ENCODE measurements around the gene CHCHD3.

The CHCHD3 gene

DNA sequence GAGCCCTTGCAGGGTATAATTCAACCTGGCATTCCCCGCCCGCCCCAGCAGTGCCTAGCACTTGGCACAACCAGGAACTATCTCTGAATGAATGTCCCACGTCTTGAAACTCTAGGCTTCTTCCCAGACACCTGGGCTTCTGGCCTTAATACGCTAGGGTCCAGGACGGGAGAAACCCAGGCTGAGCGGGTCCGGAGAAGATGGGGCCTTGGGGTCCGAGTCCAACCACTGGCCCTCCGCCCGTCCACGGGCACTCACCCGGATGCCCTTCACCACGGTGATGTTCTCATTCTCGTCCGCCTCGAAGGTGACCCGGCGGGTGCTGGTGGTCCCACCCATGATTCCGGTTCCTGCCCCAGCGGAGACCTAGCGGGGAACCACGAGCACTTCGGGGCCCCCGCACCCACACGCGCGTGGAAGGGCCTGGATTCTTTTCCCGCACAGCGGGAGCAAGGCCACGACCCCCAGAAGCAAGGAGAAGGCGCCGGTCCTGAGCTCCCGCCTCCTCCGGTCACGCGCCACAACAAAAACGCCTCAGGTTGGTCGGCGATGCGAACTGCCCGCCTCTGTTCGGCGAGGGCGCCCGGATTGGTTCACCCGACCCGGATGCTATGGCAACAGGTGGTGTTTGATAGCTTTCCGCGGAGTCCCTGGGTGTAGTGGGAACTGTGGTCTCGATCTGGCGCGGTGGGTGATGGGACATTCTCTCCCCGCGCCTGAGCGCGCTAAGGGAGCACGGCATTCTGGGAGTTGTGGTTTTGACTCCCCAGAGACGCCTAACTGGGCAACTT is at the start of gene CHCHD3:
TSS of gene CHCHD3 (minus strand) at position 492 of the 791 bp plus-strand sequence. CDS start at position 339, 153 bp downstream.
- peak; percentile 95 for DNase-seq (ENCODE audit: low spot score)

GRCh38 chr7:133130166-133130565 is 48.3 kb upstream of the CHCHD3 start:
- DNase-seq (ENCODE audit: low spot score): no peak
- FAIRE-seq: no peak

More for the DNA sequence above, at the start of gene CHCHD3:
- FAIRE-seq: no peak

DNA sequence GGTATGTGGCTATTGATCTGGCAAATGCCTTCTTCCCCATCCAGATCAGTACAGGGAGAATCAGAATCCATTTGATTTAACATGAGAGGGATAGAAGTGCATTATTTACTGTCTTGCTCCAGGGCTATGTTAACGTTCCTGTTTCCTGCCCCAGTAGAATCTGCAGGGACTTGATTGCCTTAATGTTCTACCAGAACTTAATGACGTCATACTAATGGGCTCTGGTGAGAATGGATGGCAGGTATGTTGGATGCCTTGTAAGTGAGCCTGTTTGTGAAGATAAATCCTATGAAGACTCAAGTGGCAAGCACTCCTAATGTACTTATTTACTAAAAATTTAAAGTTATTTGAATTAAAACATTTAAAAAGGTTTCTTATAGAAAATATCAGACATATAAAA is 44.5 kb upstream of the CHCHD3 start:
- no peak for FAIRE-seq
- DNase-seq (ENCODE audit: low spot score): no peak

DNA sequence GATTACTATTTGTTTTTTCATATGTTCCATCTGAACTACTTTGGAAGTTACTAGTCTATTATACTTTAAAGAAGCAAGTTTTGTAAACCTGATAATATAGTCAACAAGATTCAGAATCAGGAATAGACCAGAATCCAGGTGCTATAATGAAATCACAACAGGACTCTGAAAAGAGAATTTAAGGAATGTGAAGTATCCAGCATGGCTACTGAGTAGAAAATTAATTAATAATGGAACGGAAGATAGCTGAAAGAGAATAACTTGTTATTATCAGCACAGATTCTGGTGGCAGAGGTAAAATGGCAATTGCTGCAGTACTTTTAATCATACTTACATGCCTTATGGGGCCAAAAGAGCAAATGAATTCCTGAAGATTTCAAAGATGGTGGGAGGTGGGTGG is 43.1 kb upstream of the CHCHD3 start:
- no peak for DNase-seq (ENCODE audit: low spot score)
- no peak for FAIRE-seq

GRCh38 chr7:133121175-133121844 is 39.4 kb upstream of the CHCHD3 start:
- FAIRE-seq (no peak), DNase-seq (ENCODE audit: low spot score) (no peak)

GRCh38 chr7:133119067-133119466 is 37.2 kb upstream of the CHCHD3 start:
- FAIRE-seq (no peak), DNase-seq (ENCODE audit: low spot score) (no peak)

- DNase-seq (ENCODE audit: low spot score) (no peak), FAIRE-seq (no peak)
Observed at GRCh38 chr7:133118261-133118660, 36.4 kb upstream of the CHCHD3 start.

DNA sequence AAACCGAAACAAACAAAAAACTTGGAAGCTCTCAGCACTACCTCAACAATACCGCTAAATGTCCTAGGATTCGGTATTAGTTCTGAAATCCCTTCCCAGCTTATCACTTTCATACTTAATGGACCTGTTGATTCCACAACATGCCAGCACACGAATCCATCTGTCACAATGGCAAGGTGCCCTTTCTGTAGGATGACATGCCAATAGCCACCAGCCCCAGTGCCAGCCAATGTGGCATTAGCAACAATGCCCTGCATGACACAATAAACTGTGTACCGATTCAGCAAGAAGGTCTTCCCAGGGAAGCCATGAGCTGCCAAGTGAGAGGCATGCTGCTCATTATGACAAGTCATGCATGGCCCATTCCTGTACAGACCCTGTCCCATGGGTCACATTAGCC is 35.6 kb upstream of the CHCHD3 start:
- no peak for FAIRE-seq
- DNase-seq (ENCODE audit: low spot score): no peak

DNA sequence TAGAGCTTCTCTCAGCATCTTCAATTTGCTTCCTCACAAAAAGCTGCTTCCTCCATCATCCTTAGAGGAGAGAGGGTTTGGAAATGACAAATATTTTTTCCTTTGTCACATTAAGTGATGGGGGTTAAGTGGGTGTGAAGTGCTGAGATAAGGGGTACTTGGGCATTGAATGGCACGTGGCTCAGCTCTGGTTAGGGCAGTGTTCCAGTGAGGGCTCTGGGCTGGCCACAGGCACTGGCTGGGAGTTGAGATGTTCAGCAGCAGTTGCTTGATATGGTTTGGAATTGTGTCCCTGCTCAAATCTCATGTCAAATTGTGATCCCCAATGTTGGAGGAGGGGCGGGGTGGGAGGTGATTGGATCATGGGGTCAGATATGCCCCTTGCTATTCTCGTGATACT is 33.7 kb upstream of the CHCHD3 start:
- FAIRE-seq: no peak
- DNase-seq (ENCODE audit: low spot score): no peak

DNA sequence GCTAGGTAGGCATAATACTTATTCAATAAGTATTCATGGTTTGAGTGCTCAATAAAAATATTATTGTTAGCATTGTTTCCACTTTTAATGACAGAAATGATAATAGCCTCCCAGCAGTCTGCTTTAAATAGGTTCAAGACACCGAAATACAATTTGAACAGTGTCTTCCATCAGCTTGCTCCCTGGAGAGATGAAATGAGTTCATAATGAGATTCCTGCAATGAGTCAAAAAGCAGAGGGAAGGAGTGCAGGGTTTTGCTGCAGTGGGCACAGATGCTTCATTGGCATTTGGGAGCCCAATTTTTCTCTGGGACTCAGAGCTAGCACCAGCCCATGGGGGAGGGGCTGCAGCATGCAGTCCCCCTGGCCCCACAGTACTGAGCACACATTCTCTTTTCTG is 32.6 kb upstream of the CHCHD3 start:
- FAIRE-seq (no peak), DNase-seq (ENCODE audit: low spot score) (no peak)

DNA sequence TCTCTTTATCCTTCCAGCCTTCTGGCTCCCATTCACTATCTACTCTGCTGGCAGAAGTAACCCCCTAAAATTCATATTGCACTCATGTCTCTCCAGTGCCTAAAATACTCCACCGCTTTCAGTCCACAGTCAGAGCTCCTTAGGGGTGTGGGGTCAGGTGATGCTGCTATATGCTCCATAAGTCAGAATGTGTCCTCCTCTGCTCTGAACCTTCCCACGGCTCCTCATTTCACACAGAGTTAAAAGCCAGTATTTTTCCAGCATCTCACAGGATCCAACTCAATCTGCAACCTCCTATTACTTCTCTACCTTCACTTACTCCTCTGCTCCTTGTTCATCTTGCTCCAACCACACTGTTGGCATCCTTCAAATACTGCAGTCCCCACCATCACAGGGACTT is 31.1 kb upstream of the CHCHD3 start:
- DNase-seq (ENCODE audit: low spot score): no peak
- no peak for FAIRE-seq

- DNase-seq (ENCODE audit: low spot score): no peak
- FAIRE-seq: no peak
Observed at GRCh38 chr7:133112335-133112734, 30.4 kb upstream of the CHCHD3 start.

- FAIRE-seq: no peak
- no peak for DNase-seq (ENCODE audit: low spot score)
Observed at GRCh38 chr7:133110312-133110711, 28.4 kb upstream of the CHCHD3 start.

GRCh38 chr7:133109816-133110215 is 27.9 kb upstream of the CHCHD3 start:
- no peak for FAIRE-seq
- DNase-seq (ENCODE audit: low spot score): no peak

DNA sequence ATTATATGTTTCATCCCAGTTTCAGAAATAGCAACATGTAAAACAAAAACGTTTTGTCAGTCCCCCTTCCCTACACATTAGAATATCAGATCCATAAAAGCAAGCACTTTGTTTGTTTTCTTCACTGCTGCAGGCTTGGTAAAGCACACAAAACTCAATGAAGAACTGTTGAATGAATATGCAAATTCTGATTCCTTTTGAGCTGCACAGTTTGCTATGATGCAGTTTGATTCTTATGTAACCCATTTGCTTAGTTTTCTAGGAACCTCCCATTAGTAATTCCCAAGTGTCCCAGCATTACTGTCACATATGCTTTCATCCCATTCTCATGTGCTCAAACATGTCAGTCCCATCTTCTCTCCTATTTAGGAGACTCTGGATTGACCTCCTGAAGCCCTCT is 26.1 kb upstream of the CHCHD3 start:
- FAIRE-seq: no peak
- no peak for DNase-seq (ENCODE audit: low spot score)

DNA sequence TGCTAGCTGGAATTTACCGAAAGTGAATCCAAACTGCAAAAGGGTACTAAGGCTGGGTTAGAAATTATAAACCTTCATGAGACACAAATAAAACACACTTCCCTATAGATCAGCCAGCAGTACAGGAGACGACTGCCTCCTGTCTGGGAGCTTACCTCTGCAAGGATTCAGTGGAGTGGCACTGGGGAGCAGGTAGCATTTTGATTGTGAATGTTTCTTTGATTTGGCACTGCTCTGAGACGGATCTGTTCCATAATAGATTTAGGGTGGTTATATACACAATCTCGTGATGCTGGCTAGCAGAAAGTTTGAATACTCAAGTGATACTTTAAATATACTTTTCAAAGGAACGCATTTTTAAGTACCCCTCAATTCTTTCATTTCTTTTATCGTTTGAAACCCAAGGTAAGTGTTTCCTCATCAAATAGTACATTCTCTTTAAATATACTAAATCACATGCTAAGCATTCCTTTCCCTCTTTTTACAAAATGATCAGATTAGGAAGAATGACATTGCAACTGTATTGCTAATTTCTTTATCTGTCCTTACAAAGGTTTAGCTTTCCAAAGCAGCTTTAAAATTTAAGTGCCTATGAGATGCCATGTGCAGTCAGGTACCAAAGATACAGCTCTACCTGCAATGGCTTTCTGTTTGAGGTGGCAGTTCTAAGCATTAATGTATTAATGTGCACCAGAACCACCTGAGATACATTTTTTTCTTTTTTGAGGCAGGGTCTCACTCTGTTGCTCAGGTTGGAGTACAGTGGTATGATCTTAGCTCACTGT is 20.6 kb upstream of the CHCHD3 start:
- no peak for FAIRE-seq
- no peak for DNase-seq (ENCODE audit: low spot score)

GRCh38 chr7:133099633-133100286 is 17.9 kb upstream of the CHCHD3 start:
- DNase-seq (ENCODE audit: low spot score) (no peak), FAIRE-seq (no peak)

GRCh38 chr7:133095119-133095671 is 13.3 kb upstream of the CHCHD3 start:
- DNase-seq (ENCODE audit: low spot score) (no peak), FAIRE-seq (no peak)

- no peak for FAIRE-seq
- no peak for DNase-seq (ENCODE audit: low spot score)
Observed at GRCh38 chr7:133091943-133092464, 10.1 kb upstream of the CHCHD3 start.

- DNase-seq (ENCODE audit: low spot score): no peak
- no peak for FAIRE-seq
Observed at GRCh38 chr7:133082390-133082766, 488 bp upstream of the CHCHD3 start.

- no peak for FAIRE-seq
- no peak for DNase-seq (ENCODE audit: low spot score)
Observed at GRCh38 chr7:133081119-133081598, 731 bp downstream of the CHCHD3 start.
